Panc1 (cell line): ENCODE data around the gene EXOSC7. TPM values are rescaled to one million over a fixed set of nuclear protein-coding genes. Genes with fewer than 3 reads are reported as not detected.

Experiments used
- ATAC-seq: fragments of 200-7000 bp; cut with Tn5 transposase; 2 replicates; pipeline ENCODE4 v1.9.1; 2020; ENCODE audit warnings: mild to moderate bottlenecking, moderate library complexity
- BruUV-seq: library from RNA; stranded (reverse); fragments of 400-500 nt; replicated peaks from 2 replicates; lab custom pipeline; 2021; lab: Mats Ljungman, UMichigan
- CTCF ChIA-PET: fragments of 300-600 bp; sonication (Branson Sonifier 250); formaldehyde crosslinking; loops from one replicate; lab custom pipeline; 2022; ENCODE audit warnings: antibody characterized with exemption; lab: Charles Lee
- POLR2A ChIA-PET: fragments of 300-600 bp; sonication (Branson Sonifier 250); formaldehyde crosslinking; loops from one replicate; lab custom pipeline; 2022; ENCODE audit warnings: antibody characterized with exemption; lab: Charles Lee
- DNase-seq: peaks from one replicate; pipeline ENCODE4 v3.0.0-alpha.2; 2010; ENCODE audit warnings: low read depth, low spot score
- H3K27ac ChIP-seq: 2 replicates; pipeline ENCODE4 v1.5.1; 2011; ENCODE audit warnings: mild to moderate bottlenecking, low read length, inconsistent platforms
- H3K27me3 ChIP-seq: fragments of 200-500 bp; sonication (Bioruptor generic); 2 replicates; pipeline ENCODE4 v1.6.0; 2014; ENCODE audit warnings: low read length, inconsistent platforms; ENCODE audit not compliant: control insufficient read depth, insufficient read depth
- H3K36me3 ChIP-seq: fragments of 200-500 bp; sonication (Bioruptor generic); 2 replicates; pipeline ENCODE4 v1.5.1; 2014; ENCODE audit warnings: inconsistent platforms, mild to moderate bottlenecking, low read length, moderate library complexity; ENCODE audit not compliant: control insufficient read depth, insufficient read depth
- H3K4me1 ChIP-seq: 2 replicates; pipeline ENCODE4 v1.5.1; 2011; ENCODE audit warnings: inconsistent platforms, mild to moderate bottlenecking, low read length, moderate library complexity; ENCODE audit not compliant: control insufficient read depth, insufficient read depth
- H3K4me3 ChIP-seq, 2 experiments: 2 replicates each; pipeline ENCODE4 v1.5.1; 2011 to 2012; ENCODE audit warnings: low read depth in 2 of 2, low read length in 2 of 2, mild to moderate bottlenecking in 2 of 2, inconsistent platforms in 1 of 2, moderate library complexity in 1 of 2
- H3K9me3 ChIP-seq: fragments of 200-500 bp; sonication (Bioruptor generic); 2 replicates; pipeline ENCODE4 v1.5.1; 2014; ENCODE audit warnings: low read depth, mild to moderate bottlenecking, inconsistent platforms, low read length, moderate library complexity; ENCODE audit not compliant: control insufficient read depth, insufficient read depth
- CTCF ChIP-seq: fragments of 450-650 bp; IDR thresholded peaks from 2 replicates; pipeline ENCODE4 v1.5.1; 2017; ENCODE audit warnings: mild to moderate bottlenecking
- POLR2AphosphoS5 ChIP-seq: IDR thresholded peaks from 2 replicates; pipeline ENCODE4 v1.6.1; 2012; ENCODE audit warnings: mild to moderate bottlenecking, low read depth, low read length, moderate library complexity
- REST ChIP-seq, 2 experiments: IDR thresholded peaks; 2 replicates each; pipeline ENCODE4 v1.6.1; 2011 to 2012; ENCODE audit warnings: low read depth in 2 of 2, control low read depth in 1 of 2, low read length in 1 of 2, mild to moderate bottlenecking in 1 of 2, moderate library complexity in 1 of 2; ENCODE audit not compliant: insufficient read depth in 1 of 2
- SIN3A ChIP-seq: IDR thresholded peaks from 2 replicates; pipeline ENCODE4 v1.6.1; 2012; ENCODE audit warnings: low read depth, mild to moderate bottlenecking, low read length, moderate library complexity, borderline replicate concordance; ENCODE audit not compliant: insufficient read depth
- TCF7L2 ChIP-seq: IDR thresholded peaks from 2 replicates; pipeline ENCODE4 v1.6.1; 2011; ENCODE audit warnings: mild to moderate bottlenecking, low read depth, low read length, inconsistent platforms
- in situ Hi-C: cut with HindIII; loops from 2 replicates; pipeline ENCODE4 v1.10.0; 2016; ENCODE audit warnings: low sequenced_read_pairs, low pct_unique_long_range_greater_than_20kb
- intact Hi-C: fragments of 100-400 bp; cut with micrococcal nuclease; formaldehyde crosslinking; loops from one replicate; pipeline ENCODE4 v1.10.0; 2022; ENCODE audit not compliant: unreplicated experiment
- total RNA-seq: library from RNA; stranded (reverse); gene quantifications from one replicate; pipeline ENCODE4 v1.2.1, GENCODE V29; 2021; ENCODE audit not compliant: unreplicated experiment

EXOSC7 gene
- total RNA-seq, 1 experiment from 2014 or later, result 38.4 TPM

GRCh38 chr3:45012577-45012976 lies 36.5 kb downstream of the EXOSC7 start:
- Histone ChIP-seq H3K27ac (no peak overlapping the region), H3K4me3 (no peak overlapping the region), H3K36me3 (no peaks in the 10 kb centered on the region), H3K4me1 (no peaks in the 10 kb centered on the region), H3K9me3 (no peaks in the 10 kb centered on the region), H3K27me3 (no peaks in the 10 kb centered on the region)
- ChIA-PET CTCF (no interaction called here), POLR2A (no interaction called here)
- ATAC-seq (no peak), DNase-seq (no peak)
- intact Hi-C loops, result no loop called here
- BruUV-seq, result no TSS peak
- TF ChIP-seq POLR2AphosphoS5 (no peak), SIN3A (no peak), REST (IDR thresholded peaks at IDR 0.05; ENCODE audit: insufficient read depth in 1 of 2, low read depth in 2 of 2, low read length in 1 of 2) (no peak), CTCF (no peak), TCF7L2 (no peak)
- in situ Hi-C loops, result no loop called here

- BruUV-seq, result no TSS peak
- Histone ChIP-seq H3K36me3 (no peaks in the 10 kb centered on the region), H3K27me3 (no peaks in the 10 kb centered on the region), H3K9me3 (no peaks in the 10 kb centered on the region), H3K4me1 (no peaks in the 10 kb centered on the region), H3K4me3 (no peak overlapping the region), H3K27ac (no peak overlapping the region)
- CTCF ChIA-PET, result no interaction called here
- no peak for DNase-seq
- no peak for TF ChIP-seq REST (IDR thresholded peaks at IDR 0.05; ENCODE audit: insufficient read depth in 1 of 2, low read depth in 2 of 2, low read length in 1 of 2)
- POLR2A ChIA-PET, result interaction anchor here (0.6 kb wide), 1 partner anchor 15 kb away, joined by 3 read pairs; no protein-coding TSS in a partner anchor
- ATAC-seq, result no peak
- intact Hi-C loops (no loop called here), in situ Hi-C loops (no loop called here)
These were observed 40.9 kb downstream of the EXOSC7 start for GRCh38 chr3:45016916-45017315.
